CD14-positive monocyte (primary cell): ENCODE results near the gene FAM110A. TPM values are rescaled to one million over a fixed set of nuclear protein-coding genes. Genes with fewer than 3 reads are reported as not detected.
A peak's percentile ranks its signal among the peaks of the same experiment; 100 is the strongest.

Experiments
- DNase-seq, 3 donors: peaks; one replicate each; pipeline ENCODE4 v3.0.0-alpha.2; 2011 to 2022
- H2AFZ ChIP-seq: 2 replicates; pipeline ENCODE4 v1.6.0; 2012; ENCODE audit warnings: mild to moderate bottlenecking, low read depth, low read length, inconsistent platforms; ENCODE audit not compliant: insufficient read depth, poor library complexity, severe bottlenecking
- H3K27ac ChIP-seq, 2 donors: 1 replicate in 1 of 2; 2 replicates in 1 of 2; pipeline ENCODE4 v1.5.1; 2012 to 2013; ENCODE audit warnings: low read length in 2 of 2, control low read depth in 1 of 2, inconsistent platforms in 1 of 2, low read depth in 1 of 2, mild to moderate bottlenecking in 1 of 2
- H3K27me3 ChIP-seq, 2 donors: one replicate each; pipeline versions ENCODE4 v1.6.0 to v1.6.1; 2011 to 2013; ENCODE audit warnings: low read length in 2 of 2; ENCODE audit not compliant: control insufficient read depth in 2 of 2, insufficient read depth in 2 of 2
- H3K36me3 ChIP-seq, 2 donors: replicated peaks in 1 of 2; 1 replicate in 1 of 2; 2 replicates in 1 of 2; pipeline versions ENCODE4 v1.5.1 to v1.6.1; 2012 to 2013; ENCODE audit warnings: low read length in 2 of 2, control low read depth in 1 of 2, inconsistent platforms in 1 of 2, mild to moderate bottlenecking in 1 of 2; ENCODE audit not compliant: insufficient read depth in 2 of 2, control insufficient read depth in 1 of 2
- H3K4me1 ChIP-seq, 2 donors: 1 replicate in 1 of 2; 2 replicates in 1 of 2; pipeline versions ENCODE4 v1.5.1 to v1.6.1; 2012 to 2013; ENCODE audit warnings: low read length in 2 of 2, control low read depth in 1 of 2, inconsistent platforms in 1 of 2, mild to moderate bottlenecking in 1 of 2, moderate library complexity in 1 of 2; ENCODE audit not compliant: insufficient read depth in 2 of 2, control insufficient read depth in 1 of 2
- H3K4me2 ChIP-seq: replicated peaks from 2 replicates; pipeline ENCODE3; 2012; ENCODE audit warnings: low read length, moderate library complexity, mild to moderate bottlenecking; ENCODE audit not compliant: poor library complexity, severe bottlenecking; ENCODE audit errors: extremely low read depth
- H3K4me3 ChIP-seq, 3 experiments: fragments of 200-600 bp in 1 of 3; sonication (generic) in 1 of 3; replicated peaks in 1 of 3; 1 replicate in 2 of 3; 2 replicates in 1 of 3; pipeline ENCODE4 v1.5.1; 2011 to 2013; ENCODE audit warnings: low read length in 3 of 3, mild to moderate bottlenecking in 3 of 3, control low read depth in 2 of 3, low read depth in 2 of 3, inconsistent platforms in 1 of 3, moderate library complexity in 1 of 3
- H3K79me2 ChIP-seq: 2 replicates; pipeline ENCODE4 v1.6.0; 2012; ENCODE audit warnings: mild to moderate bottlenecking, control low read depth, inconsistent platforms, low read length, moderate library complexity; ENCODE audit not compliant: insufficient read depth
- H3K9ac ChIP-seq: 2 replicates; pipeline ENCODE4 v1.6.0; 2017; ENCODE audit warnings: low read length, mild to moderate bottlenecking; ENCODE audit not compliant: insufficient read depth, poor library complexity, severe bottlenecking
- H3K9me3 ChIP-seq, 2 donors: replicated peaks in 1 of 2; 1 replicate in 1 of 2; 2 replicates in 1 of 2; pipeline versions ENCODE4 v1.5.1 to v1.6.1; 2012 to 2013; ENCODE audit warnings: low read length in 2 of 2, control low read depth in 1 of 2; ENCODE audit not compliant: control insufficient read depth in 1 of 2, insufficient read depth in 1 of 2
- H4K20me1 ChIP-seq: 2 replicates; pipeline ENCODE4 v1.6.0; 2012; ENCODE audit warnings: mild to moderate bottlenecking, low read length, control low read depth, moderate library complexity; ENCODE audit not compliant: insufficient read depth
- H3K27ac Mint-ChIP-seq, 7 donors: one replicate each; pipeline ENCODE4 v1.8.0; 2020; ENCODE audit warnings: mild to moderate bottlenecking in 7 of 7, mixed read lengths in 7 of 7, moderate library complexity in 6 of 7, inconsistent platforms in 2 of 7
- H3K27me3 Mint-ChIP-seq, 3 donors: one replicate each; pipeline ENCODE4 v1.8.0; 2021 to 2022; ENCODE audit warnings: low read depth in 3 of 3, mild to moderate bottlenecking in 3 of 3, mixed read lengths in 3 of 3, moderate library complexity in 3 of 3, inconsistent platforms in 1 of 3
- H3K36me3 Mint-ChIP-seq, 2 donors: one replicate each; pipeline ENCODE4 v1.8.0; 2020; ENCODE audit warnings: mixed read lengths in 2 of 2, inconsistent platforms in 1 of 2, mild to moderate bottlenecking in 1 of 2
- H3K4me1 Mint-ChIP-seq: one replicate; pipeline ENCODE4 v1.8.0; 2020; ENCODE audit warnings: mild to moderate bottlenecking, mixed read lengths
- H3K4me3 Mint-ChIP-seq, 2 donors: one replicate each; pipeline ENCODE4 v1.8.0; 2020; ENCODE audit warnings: mild to moderate bottlenecking in 2 of 2, mixed read lengths in 2 of 2, moderate library complexity in 1 of 2
- H3K9me3 Mint-ChIP-seq, 7 donors: one replicate each; pipeline ENCODE4 v1.8.0; 2020 to 2022; ENCODE audit warnings: mixed read lengths in 7 of 7, mild to moderate bottlenecking in 6 of 7, moderate library complexity in 6 of 7, inconsistent platforms in 2 of 7
- WGBS: methylation state at CpG from one replicate; pipeline ENCODE4 v1.1.5; 2013; ENCODE audit warnings: missing lambda C conversion rate; ENCODE audit not compliant: insufficient coverage; 5-methylcytosine and 5-hydroxymethylcytosine counted together
- intact Hi-C, 2 donors: fragments of 100-400 bp; cut with micrococcal nuclease; formaldehyde crosslinking; loops; one replicate each; pipeline versions ENCODE4 v1.15.0 to v1.15.1; 2023
- polyA plus RNA-seq, 3 donors: library from polyadenylated mRNA; depleted of rRNA in 1 of 3; unstranded in 2 of 3; stranded (reverse) in 1 of 3; fragments of 300-500 nt in 2 of 3; fragments of >200 nt in 1 of 3; fragmentation: Illumina TruSeq in 2 of 3; gene quantifications; 1 replicate in 2 of 3; 2 replicates in 1 of 3; pipeline ENCODE4 v1.2.3, GENCODE V29; 2012 to 2021
- TF ChIP-seq, protein P1 (sequence below): fragments of 200-600 bp; IDR thresholded peaks from one replicate; pipeline ENCODE4 v1.8.0; 2022; ENCODE audit warnings: antibody characterized with exemption, mild to moderate bottlenecking

FAM110A gene
- polyA plus RNA-seq, 3 donors: 13.8 to 43.2 (median 27.8) TPM

DNA sequence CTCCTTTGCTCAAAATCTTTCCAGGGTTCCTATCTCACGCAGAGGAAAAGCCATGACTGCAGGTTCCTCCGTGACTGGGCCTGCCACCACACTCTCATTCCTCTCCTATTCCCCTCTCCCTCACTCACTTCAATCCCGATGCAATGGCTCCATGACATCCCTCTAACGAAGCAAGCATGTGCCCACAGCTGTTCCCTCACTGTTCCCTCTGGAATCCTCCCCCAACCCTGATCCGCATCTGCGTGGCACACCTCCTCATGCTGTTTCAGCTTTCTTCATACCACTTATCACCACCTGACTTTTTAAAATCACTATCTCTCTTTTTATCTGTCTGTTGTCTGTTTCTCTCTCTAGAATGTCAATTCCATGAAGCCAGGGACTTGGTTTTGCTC, 57.1 kb downstream of the FAM110A start:
- H3K9me3 ChIP-seq: no peaks in the 10 kb centered on the region
- Mint-ChIP-seq H3K36me3 (peaks cover 6 to 7% of the 10 kb centered on the region in 2 donors), H3K27ac (peak overlapping the region; percentile 36 to 87 (median 78)), H3K4me1 (peaks cover 71% of the 10 kb centered on the region), H3K4me3 (peak overlapping the region; percentile 2 to 61), H3K27me3 (peaks cover 7 to 10% (median 8%) of the 10 kb centered on the region in 3 donors), H3K9me3 (peaks cover 0 to 3% (median 0%) of the 10 kb centered on the region in 7 donors)
- H3K27ac ChIP-seq: peak overlapping the region; percentile 24 to 70
- intact Hi-C loops: no loop called here
- DNase-seq: no peak
- peaks cover 0 to 8% of the 10 kb centered on the region in 2 donors for H3K27me3 ChIP-seq
- H4K20me1 ChIP-seq: no peaks in the 10 kb centered on the region
- H3K4me3 ChIP-seq: peak overlapping the region in 1 of 3 experiments; percentile 2
- peaks cover 60 to 76% of the 10 kb centered on the region in 2 donors for H3K4me1 ChIP-seq
- no peaks in the 10 kb centered on the region for H3K36me3 ChIP-seq
- H3K4me2 ChIP-seq: peak overlapping the region; percentile 48
- 92% methylated on average over 6 of the region's 6 CpGs for WGBS
- TF ChIP-seq, protein P1, sequence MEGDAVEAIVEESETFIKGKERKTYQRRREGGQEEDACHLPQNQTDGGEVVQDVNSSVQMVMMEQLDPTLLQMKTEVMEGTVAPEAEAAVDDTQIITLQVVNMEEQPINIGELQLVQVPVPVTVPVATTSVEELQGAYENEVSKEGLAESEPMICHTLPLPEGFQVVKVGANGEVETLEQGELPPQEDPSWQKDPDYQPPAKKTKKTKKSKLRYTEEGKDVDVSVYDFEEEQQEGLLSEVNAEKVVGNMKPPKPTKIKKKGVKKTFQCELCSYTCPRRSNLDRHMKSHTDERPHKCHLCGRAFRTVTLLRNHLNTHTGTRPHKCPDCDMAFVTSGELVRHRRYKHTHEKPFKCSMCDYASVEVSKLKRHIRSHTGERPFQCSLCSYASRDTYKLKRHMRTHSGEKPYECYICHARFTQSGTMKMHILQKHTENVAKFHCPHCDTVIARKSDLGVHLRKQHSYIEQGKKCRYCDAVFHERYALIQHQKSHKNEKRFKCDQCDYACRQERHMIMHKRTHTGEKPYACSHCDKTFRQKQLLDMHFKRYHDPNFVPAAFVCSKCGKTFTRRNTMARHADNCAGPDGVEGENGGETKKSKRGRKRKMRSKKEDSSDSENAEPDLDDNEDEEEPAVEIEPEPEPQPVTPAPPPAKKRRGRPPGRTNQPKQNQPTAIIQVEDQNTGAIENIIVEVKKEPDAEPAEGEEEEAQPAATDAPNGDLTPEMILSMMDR: no peak
- H3K79me2 ChIP-seq: no peaks in the 10 kb centered on the region
- H2AFZ ChIP-seq: no peak overlapping the region
- H3K9ac ChIP-seq: no peak overlapping the region

DNA sequence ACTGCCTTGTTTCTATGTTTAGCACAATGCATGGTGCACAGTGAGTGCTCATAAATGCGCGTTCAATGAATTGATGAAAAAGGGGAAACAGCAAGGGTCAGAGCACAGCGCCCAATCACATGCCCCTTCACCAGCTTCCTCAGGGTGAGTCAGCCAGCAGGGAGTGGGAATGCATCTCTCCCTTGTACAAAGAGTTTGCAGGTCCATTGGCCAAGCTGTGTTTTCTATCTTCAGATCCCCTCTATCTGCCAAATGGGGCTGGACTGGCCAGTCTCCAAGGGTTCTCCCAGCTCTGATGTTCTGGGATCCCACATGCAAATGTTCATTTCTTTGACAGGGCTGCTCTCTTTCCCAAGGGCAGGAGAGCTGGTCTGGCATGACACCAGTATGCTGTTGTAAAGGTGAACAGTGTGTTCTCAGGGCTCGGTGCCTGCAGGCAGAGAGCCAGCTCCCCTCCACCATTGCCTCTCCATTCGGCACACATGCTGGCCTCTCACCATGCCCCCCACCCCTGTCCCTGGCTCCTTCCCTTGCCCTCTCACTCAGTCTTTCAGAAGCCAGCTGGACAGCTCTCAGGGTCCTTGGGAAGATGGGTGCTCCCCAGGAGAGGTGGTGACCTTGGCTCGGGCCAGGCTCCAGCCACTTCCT, 57.7 kb downstream of the FAM110A start:
- 0% methylated on average over 2 of the region's 6 CpGs for WGBS
- H3K79me2 ChIP-seq: no peaks in the 10 kb centered on the region
- TF ChIP-seq, protein P1: no peak
- H3K4me1 ChIP-seq: peaks cover 60 to 72% of the 10 kb centered on the region in 2 donors
- Mint-ChIP-seq H3K4me1 (peaks cover 67% of the 10 kb centered on the region), H3K27ac (peak overlapping the region; percentile 36 to 92 (median 79)), H3K27me3 (peaks cover 2 to 5% (median 3%) of the 10 kb centered on the region in 3 donors), H3K9me3 (peaks cover under 1 to 5% (median 2%) of the 10 kb centered on the region in 7 donors), H3K36me3 (peaks cover 5 to 7% of the 10 kb centered on the region in 2 donors), H3K4me3 (peak overlapping the region; percentile 2 to 61)
- H3K9me3 ChIP-seq: peaks cover 0 to 1% of the 10 kb centered on the region in 2 donors
- no peak overlapping the region for H2AFZ ChIP-seq
- peaks cover 0 to 3% of the 10 kb centered on the region in 2 donors for H3K27me3 ChIP-seq
- peak overlapping the region; percentile 34 to 70 for H3K27ac ChIP-seq
- H4K20me1 ChIP-seq: no peaks in the 10 kb centered on the region
- peak; percentile 63 to 85 (median 69) for DNase-seq
- intact Hi-C loops: no loop called here
- H3K9ac ChIP-seq: no peak overlapping the region
- H3K4me2 ChIP-seq: peak overlapping the region; percentile 48
- no peaks in the 10 kb centered on the region for H3K36me3 ChIP-seq
- peak overlapping the region in 1 of 3 experiments; percentile 42 for H3K4me3 ChIP-seq
